Measurements from ENCODE around the gene USP28. TPM values are rescaled to one million over a fixed set of nuclear protein-coding genes. Genes with fewer than 3 reads are reported as not detected.
A peak's percentile ranks its signal among the peaks of the same experiment; 100 is the strongest.
"Not testable (repeated sequence)": the region's sequence is repeated elsewhere in the genome, so short reads cannot be mapped to it uniquely, and the experiment has no call there.

Gene USP28
- polyA plus RNA-seq, 3 donors, result 4.2 to 9.9 (median 6.0) TPM

GRCh38 chr11:113879446-113879845, 4.1 kb upstream of the USP28 start:
- not testable (repeated sequence) for H3K27ac ChIP-seq (ENCODE audit: low read depth, low read length)
- 89 to 99% (median 92%) methylated on average over 4 of the region's 4 CpGs for WGBS, 3 donors

- WGBS, 3 donors, result 57 to 79% (median 68%) methylated on average over 5 of the region's 5 CpGs
- no peak overlapping the region for H3K27ac ChIP-seq (ENCODE audit: low read depth, low read length)
Observed at GRCh38 chr11:113877670-113878055, 2.3 kb upstream of the USP28 start.

- no peak overlapping the region for H3K27ac ChIP-seq (ENCODE audit: low read depth, low read length)
- 97 to 98% (median 98%) methylated on average over 8 of the region's 8 CpGs for WGBS, 3 donors
Observed at GRCh38 chr11:113876798-113877669, 1.7 kb upstream of the USP28 start.

- peak overlapping the region; percentile 62 for H3K27ac ChIP-seq (ENCODE audit: low read depth, low read length)
- WGBS, 3 donors, result 77 to 83% (median 83%) methylated on average over 24 of the region's 24 CpGs
Observed at GRCh38 chr11:113876074-113876797, 864 bp upstream of the USP28 start.

- whole genome bisulfite sequencing, 3 donors, result 4 to 5% (median 5%) methylated on average over 19 of the region's 19 CpGs
- no peak overlapping the region for H3K27ac ChIP-seq (ENCODE audit: low read depth, low read length)
Observed at GRCh38 chr11:113874581-113875233, 665 bp downstream of the USP28 start.

- WGBS, 3 donors, result 88 to 94% (median 91%) methylated on average over 13 to 19 of the region's 19 CpGs
- no peak overlapping the region for H3K27ac ChIP-seq (ENCODE audit: low read depth, low read length)
Observed at GRCh38 chr11:113874096-113874495, 1.3 kb downstream of the USP28 start.

GRCh38 chr11:113873236-113873626, 2.1 kb downstream of the USP28 start:
- 63 to 77% (median 75%) methylated on average over 5 of the region's 5 CpGs for WGBS, 3 donors
- no peak overlapping the region for H3K27ac ChIP-seq (ENCODE audit: low read depth, low read length)

- 70 to 81% (median 76%) methylated on average over 3 of the region's 3 CpGs for WGBS, 3 donors
- H3K27ac ChIP-seq (ENCODE audit: low read depth, low read length), result no peak overlapping the region
Observed at GRCh38 chr11:113871336-113871735, 4.0 kb downstream of the USP28 start.

GRCh38 chr11:113867843-113868503, 7.4 kb downstream of the USP28 start:
- no peak overlapping the region for H3K27ac ChIP-seq (ENCODE audit: low read depth, low read length)
- 84 to 89% (median 89%) methylated on average over 3 of the region's 3 CpGs for WGBS, 3 donors

- WGBS, 3 donors, result 96% methylated on average over 8 of the region's 8 CpGs
- no peak overlapping the region for H3K27ac ChIP-seq (ENCODE audit: low read depth, low read length)
Observed at GRCh38 chr11:113865873-113866272, 9.5 kb downstream of the USP28 start.

GRCh38 chr11:113864410-113864809, 11.0 kb downstream of the USP28 start:
- 95 to 99% (median 99%) methylated on average over 3 of the region's 3 CpGs for WGBS, 3 donors
- no peak overlapping the region for H3K27ac ChIP-seq (ENCODE audit: low read depth, low read length)

GRCh38 chr11:113862435-113862834, 12.9 kb downstream of the USP28 start:
- no peak overlapping the region for H3K27ac ChIP-seq (ENCODE audit: low read depth, low read length)
- WGBS, 3 donors, result 64 to 82% (median 77%) methylated on average over 5 of the region's 5 CpGs

GRCh38 chr11:113859665-113860064, 15.7 kb downstream of the USP28 start:
- no peak overlapping the region for H3K27ac ChIP-seq (ENCODE audit: low read depth, low read length)

GRCh38 chr11:113856966-113857759, 18.2 kb downstream of the USP28 start:
- 59 to 84% (median 71%) methylated on average over 5 of the region's 5 CpGs for WGBS, 3 donors

GRCh38 chr11:113855803-113856202, 19.6 kb downstream of the USP28 start:
- H3K27ac ChIP-seq (ENCODE audit: low read depth, low read length), result no peak overlapping the region
- 95 to 98% (median 96%) methylated on average over 6 of the region's 6 CpGs for WGBS, 3 donors

More at GRCh38 chr11:113856966-113857759, 18.2 kb downstream of the USP28 start:
- no peak overlapping the region for H3K27ac ChIP-seq (ENCODE audit: low read depth, low read length)

- no peak overlapping the region for H3K27ac ChIP-seq (ENCODE audit: low read depth, low read length)
- WGBS, 3 donors, result 96 to 97% (median 97%) methylated on average over 5 of the region's 5 CpGs
Observed at GRCh38 chr11:113850188-113850587, 25.2 kb downstream of the USP28 start.

- WGBS, 3 donors, result 72 to 78% (median 73%) methylated on average over 4 of the region's 4 CpGs
- no peak overlapping the region for H3K27ac ChIP-seq (ENCODE audit: low read depth, low read length)
Observed at GRCh38 chr11:113849713-113850112, 25.7 kb downstream of the USP28 start.

- H3K27ac ChIP-seq (ENCODE audit: low read depth, low read length), result no peak overlapping the region
Observed at GRCh38 chr11:113847580-113847979, 27.8 kb downstream of the USP28 start.

All from adipose tissue (tissue), 3 donors.